ENCODE data around the gene A2ML1.
A peak's percentile ranks its signal among the peaks of the same experiment; 100 is the strongest.
"Not testable (repeated sequence)": the region's sequence is repeated elsewhere in the genome, so short reads cannot be mapped to it uniquely, and the experiment has no call there.

Gene A2ML1

GRCh38 chr12:8909752-8910151, 87.3 kb downstream of the A2ML1 start:
- H3K27me3 ChIP-seq (replicated peaks; ENCODE audit: control insufficient read depth, insufficient read depth, low read length) = no peaks in the 10 kb centered on the region
- H3K36me3 ChIP-seq (ENCODE audit: control insufficient read depth, insufficient read depth, low read length) = no peaks in the 10 kb centered on the region
- TF ChIP-seq, protein P1, sequence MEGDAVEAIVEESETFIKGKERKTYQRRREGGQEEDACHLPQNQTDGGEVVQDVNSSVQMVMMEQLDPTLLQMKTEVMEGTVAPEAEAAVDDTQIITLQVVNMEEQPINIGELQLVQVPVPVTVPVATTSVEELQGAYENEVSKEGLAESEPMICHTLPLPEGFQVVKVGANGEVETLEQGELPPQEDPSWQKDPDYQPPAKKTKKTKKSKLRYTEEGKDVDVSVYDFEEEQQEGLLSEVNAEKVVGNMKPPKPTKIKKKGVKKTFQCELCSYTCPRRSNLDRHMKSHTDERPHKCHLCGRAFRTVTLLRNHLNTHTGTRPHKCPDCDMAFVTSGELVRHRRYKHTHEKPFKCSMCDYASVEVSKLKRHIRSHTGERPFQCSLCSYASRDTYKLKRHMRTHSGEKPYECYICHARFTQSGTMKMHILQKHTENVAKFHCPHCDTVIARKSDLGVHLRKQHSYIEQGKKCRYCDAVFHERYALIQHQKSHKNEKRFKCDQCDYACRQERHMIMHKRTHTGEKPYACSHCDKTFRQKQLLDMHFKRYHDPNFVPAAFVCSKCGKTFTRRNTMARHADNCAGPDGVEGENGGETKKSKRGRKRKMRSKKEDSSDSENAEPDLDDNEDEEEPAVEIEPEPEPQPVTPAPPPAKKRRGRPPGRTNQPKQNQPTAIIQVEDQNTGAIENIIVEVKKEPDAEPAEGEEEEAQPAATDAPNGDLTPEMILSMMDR (IDR thresholded peaks at IDR 0.05; ENCODE audit: insufficient read depth, low read length, poor library complexity, severe bottlenecking) = no peak
- DNase-seq (ENCODE audit: extremely low read depth, insufficient read length) = no peak
- no peak overlapping the region for H3K4me3 ChIP-seq (replicated peaks; ENCODE audit: low read depth, low read length)

DNA sequence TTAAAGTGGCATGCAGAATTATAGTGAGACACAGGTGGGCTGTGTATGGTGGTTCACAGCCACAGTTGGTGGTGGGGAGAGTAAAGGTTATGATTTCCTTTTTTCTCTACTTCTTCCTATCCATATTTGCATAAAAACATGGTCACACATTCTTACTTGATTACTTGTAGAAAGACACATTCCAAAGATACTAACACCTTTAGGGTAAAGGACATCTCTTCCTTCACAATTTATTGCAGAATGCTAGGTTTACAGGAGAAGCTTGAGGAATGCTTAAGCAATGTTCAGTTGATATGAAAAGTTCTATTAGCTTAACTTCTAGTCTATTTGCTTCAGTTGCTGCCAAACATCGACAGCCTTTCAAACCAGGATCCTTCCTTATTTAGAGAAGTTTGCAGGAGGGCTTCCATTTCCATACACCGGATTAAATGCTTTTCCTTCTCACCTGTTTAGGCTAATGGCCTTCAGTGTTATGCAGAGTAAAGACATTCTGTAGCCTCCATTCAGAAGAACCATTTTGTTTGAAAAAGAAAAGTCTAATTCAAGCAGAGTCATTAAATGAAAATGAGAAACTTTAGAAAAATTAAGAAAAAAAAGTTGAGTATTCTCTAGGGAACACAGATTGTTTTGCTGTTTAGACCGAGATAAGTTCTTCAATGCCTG, 89.3 kb downstream of the A2ML1 start:
- DNase-seq (ENCODE audit: extremely low read depth, insufficient read length) = no peak
- H3K27me3 ChIP-seq (replicated peaks; ENCODE audit: control insufficient read depth, insufficient read depth, low read length) = no peaks in the 10 kb centered on the region
- TF ChIP-seq, protein P1 (IDR thresholded peaks at IDR 0.05; ENCODE audit: insufficient read depth, low read length, poor library complexity, severe bottlenecking) = no peak
- H3K36me3 ChIP-seq (ENCODE audit: control insufficient read depth, insufficient read depth, low read length) = no peaks in the 10 kb centered on the region
- H3K4me3 ChIP-seq (replicated peaks; ENCODE audit: low read depth, low read length) = no peak overlapping the region

DNA sequence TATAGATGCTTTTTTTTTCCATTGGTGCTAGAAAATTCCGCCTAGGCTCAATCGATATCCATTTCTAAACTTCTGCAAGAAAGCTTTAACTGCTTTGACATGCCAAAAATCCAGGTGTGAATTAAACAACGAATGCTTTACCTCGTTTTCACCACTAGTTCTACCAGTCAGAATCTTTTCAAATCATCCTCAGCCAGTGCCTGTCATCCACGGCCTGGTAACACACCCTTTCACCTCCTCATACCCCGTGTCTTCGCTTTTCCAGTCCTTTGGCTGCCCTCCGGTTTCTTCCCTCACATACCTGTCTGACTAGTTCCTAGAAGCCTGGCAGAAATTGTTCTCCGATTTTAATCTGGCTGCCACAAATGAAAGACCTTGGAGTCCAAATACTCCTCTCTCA, 90.5 kb downstream of the A2ML1 start:
- DNase-seq (ENCODE audit: extremely low read depth, insufficient read length) = no peak
- Histone ChIP-seq H3K27me3 (replicated peaks; ENCODE audit: control insufficient read depth, insufficient read depth, low read length) (no peaks in the 10 kb centered on the region), H3K4me3 (replicated peaks; ENCODE audit: low read depth, low read length) (no peak overlapping the region), H3K36me3 (ENCODE audit: control insufficient read depth, insufficient read depth, low read length) (no peaks in the 10 kb centered on the region)
- TF ChIP-seq, protein P1 (IDR thresholded peaks at IDR 0.05; ENCODE audit: insufficient read depth, low read length, poor library complexity, severe bottlenecking) = no peak

- TF ChIP-seq, protein P1 (IDR thresholded peaks at IDR 0.05; ENCODE audit: insufficient read depth, low read length, poor library complexity, severe bottlenecking) = no peak
- DNase-seq (ENCODE audit: extremely low read depth, insufficient read length) = no peak
- no peaks in the 10 kb centered on the region for H3K27me3 ChIP-seq (replicated peaks; ENCODE audit: control insufficient read depth, insufficient read depth, low read length)
- H3K36me3 ChIP-seq (ENCODE audit: control insufficient read depth, insufficient read depth, low read length) = no peaks in the 10 kb centered on the region
- H3K4me3 ChIP-seq (replicated peaks; ENCODE audit: low read depth, low read length) = no peak overlapping the region; the same call in 1 of the 2 replicates
These were observed 91.2 kb downstream of the A2ML1 start for GRCh38 chr12:8913702-8914032.

- TF ChIP-seq, protein P1 (IDR thresholded peaks at IDR 0.05; ENCODE audit: insufficient read depth, low read length, poor library complexity, severe bottlenecking) = peak; percentile 43
- not testable (repeated sequence) for H3K36me3 ChIP-seq (ENCODE audit: control insufficient read depth, insufficient read depth, low read length); H3K27me3 ChIP-seq (replicated peaks; ENCODE audit: control insufficient read depth, insufficient read depth, low read length)
- H3K4me3 ChIP-seq (replicated peaks; ENCODE audit: low read depth, low read length) = peak within 1 kb of the TSS; percentile 79
- peak; percentile 73 for DNase-seq (ENCODE audit: extremely low read depth, insufficient read length)
These were observed 91.8 kb downstream of the A2ML1 start, which contains the start of gene PHC1 for GRCh38 chr12:8914033-8914715. Gene PHC1 (plus strand): TSS chr12:8914509. CDS start chr12:8917678, 3,169 bp downstream.
